GM19239 (cell line): ENCODE measurements around the gene PANK2.
"Not testable (repeated sequence)": the region's sequence is repeated elsewhere in the genome, so short reads cannot be mapped to it uniquely, and the experiment has no call there.

Experiments used
- DNase-seq: peaks from one replicate; pipeline ENCODE4 v3.0.0; 2011; ENCODE audit warnings: low spot score; ENCODE audit not compliant: insufficient read length
- FAIRE-seq: peaks from 2 replicates; lab custom pipeline; 2011; peaks lifted over from hg19 to GRCh38; lab: Jason Lieb, UNC

The PANK2 gene

DNA sequence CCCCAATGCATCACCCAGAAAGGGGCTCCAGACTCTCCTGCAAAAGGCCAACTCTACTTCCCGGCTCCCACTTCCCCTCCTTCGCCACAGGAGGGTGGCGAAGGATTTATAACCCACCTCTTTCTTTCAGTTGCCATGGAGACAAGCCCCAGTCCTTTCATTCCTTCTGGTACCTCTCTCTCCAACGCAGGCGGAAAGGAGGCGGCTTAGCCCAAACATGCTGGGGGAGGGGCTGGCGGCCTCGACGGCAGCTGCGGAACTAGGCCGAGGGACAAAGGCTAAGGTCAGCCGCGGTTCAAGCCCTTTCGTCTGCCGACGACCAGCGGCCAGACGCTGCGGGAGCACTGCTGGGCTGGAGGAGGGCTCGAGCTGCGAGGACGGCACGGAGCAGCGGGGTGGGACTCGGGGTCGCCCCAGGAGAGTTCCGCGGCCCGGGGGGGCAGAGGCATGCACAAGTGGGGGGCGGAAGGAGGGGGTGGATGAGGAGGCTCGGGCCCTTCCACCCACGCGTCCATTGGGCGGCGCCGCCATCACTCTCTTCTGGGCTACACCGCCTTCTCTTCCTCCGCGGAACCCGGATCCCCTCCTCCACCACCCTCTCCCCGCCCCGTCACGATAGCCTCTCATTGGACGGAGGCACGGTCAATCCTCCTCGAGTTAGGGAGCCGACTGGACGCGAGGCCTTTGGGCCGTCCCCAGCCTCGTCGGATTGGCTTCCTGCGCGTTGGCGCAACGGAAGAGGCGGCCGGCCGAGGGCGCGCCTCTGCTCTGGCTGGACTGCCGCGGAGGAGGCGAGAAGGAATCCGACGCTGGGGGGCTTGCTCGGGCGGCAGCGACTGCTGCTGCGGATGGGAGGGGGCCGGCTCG is at the start of gene PANK2:
TSS of gene PANK2 (plus strand) at position 766 of the 867 bp plus-strand sequence.
- FAIRE-seq (peak; percentile 94), DNase-seq (peak; percentile 94)

DNA sequence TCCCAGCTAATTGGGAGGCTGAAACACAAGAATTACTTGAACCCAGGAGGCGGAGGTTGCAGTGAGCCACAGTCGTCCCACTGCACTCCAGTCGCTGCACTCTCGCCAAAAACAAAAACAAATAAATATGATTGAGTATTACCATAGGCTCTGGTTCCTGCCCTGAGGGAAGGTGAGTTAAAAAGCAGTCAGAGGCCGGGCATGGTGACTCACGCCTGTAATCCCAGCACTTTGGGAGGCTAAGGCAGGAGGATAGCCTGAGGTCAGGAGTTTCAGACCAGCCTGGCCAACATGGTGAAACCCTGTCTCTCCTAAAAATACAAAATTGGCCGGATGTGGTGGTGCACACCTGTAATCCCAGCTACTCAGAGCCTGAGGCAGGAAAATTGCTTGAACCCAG is 49.0 kb upstream of the PANK2 start:
- FAIRE-seq, DNase-seq: not testable (repeated sequence)

DNA sequence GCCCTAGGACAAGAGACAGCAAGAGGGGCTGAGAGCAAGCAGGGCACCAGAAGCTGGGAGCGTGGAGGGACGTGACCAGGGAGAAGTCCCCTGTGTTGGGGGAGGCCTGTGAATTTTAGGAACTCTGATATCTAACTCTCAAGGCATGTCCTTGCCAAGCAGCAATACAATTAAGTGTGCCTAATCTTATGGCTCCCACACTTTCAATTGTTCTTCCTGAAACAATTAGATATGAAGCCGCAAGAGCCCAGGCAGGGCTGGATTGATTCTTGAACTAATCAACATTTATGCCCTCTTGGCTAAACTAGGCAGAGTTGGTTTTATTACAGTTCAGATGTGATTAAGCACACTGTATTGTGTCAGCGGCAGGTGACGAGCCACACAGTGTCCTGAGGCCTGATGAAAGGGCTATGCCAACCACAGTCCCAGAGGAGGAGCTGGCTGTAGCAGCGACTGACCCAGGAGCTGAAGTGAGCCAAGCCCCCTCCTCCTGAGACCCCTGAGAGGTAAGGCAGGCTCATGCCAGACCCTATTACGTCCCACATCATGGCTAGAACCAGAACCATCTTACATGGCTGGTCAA is 46.7 kb upstream of the PANK2 start:
- DNase-seq = no peak
- no peak for FAIRE-seq

DNA sequence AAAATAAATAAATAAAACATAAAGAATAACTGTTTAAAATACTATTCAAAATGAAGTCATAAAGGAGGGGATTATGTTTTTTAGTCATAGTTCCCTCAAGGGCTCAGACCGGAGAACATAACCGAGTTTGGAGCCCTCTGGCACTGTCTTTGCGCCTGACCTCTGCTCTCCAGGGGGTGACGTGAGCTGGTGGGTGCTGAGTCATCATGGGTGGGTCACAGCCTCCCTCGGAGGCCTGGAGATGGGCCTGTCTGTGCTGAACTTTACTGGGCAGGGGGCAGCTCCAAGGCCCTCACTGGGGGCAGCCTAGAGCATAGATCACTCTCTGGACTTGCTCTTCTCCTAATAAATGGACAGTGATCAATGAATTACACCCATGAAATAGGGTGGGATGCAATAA is 45.7 kb upstream of the PANK2 start:
- FAIRE-seq (no peak), DNase-seq (no peak)

DNA sequence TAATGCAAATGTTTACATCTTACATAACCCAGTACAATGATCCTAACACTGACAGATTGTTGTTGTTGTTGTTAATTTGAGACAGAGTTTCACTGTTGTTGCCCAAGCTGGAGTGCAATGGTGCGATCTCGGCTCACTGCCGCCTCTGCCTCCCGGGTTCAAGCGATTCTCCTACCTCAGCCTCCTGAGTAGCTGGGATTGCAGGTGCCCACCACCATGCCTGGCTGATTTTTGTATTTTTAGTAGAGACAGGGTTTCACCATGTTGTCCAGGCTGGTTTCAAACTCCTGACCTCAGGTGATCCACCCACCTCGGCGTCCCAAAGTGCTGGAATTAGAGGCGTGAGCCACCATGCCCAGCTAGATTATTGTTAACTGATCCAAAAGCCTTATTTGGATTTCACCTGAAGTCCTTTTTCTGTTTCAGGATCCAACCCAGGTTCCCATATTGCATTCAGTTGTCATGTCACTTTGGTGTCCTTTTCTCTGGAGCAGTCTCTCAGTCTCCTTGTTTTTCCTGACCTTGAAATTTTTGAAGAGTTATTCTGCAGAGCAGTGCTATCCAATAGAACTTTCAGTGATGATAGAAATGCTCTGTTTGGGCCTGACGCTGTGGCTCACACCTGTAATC is 45.1 kb upstream of the PANK2 start:
- not testable (repeated sequence) for FAIRE-seq, DNase-seq

DNA sequence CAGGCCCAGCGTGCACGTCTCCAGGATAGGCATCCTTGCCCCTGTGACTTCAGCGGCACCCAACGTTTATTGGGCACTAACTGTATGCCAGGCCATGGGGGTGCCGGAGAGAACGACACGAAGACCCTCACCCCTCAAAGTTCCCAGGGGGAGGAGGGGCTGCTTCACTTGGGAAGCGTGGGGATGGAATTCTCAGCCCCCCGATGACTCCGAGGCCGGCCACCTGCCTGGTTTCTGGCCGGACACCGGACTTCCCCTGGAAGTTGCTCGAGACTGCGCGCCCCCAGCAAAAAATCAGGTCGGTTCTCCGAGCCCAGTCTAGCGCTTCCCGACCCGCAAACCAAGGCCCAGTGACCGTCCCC is 42.8 kb upstream of the PANK2 start:
- DNase-seq = no peak
- FAIRE-seq = no peak

DNA sequence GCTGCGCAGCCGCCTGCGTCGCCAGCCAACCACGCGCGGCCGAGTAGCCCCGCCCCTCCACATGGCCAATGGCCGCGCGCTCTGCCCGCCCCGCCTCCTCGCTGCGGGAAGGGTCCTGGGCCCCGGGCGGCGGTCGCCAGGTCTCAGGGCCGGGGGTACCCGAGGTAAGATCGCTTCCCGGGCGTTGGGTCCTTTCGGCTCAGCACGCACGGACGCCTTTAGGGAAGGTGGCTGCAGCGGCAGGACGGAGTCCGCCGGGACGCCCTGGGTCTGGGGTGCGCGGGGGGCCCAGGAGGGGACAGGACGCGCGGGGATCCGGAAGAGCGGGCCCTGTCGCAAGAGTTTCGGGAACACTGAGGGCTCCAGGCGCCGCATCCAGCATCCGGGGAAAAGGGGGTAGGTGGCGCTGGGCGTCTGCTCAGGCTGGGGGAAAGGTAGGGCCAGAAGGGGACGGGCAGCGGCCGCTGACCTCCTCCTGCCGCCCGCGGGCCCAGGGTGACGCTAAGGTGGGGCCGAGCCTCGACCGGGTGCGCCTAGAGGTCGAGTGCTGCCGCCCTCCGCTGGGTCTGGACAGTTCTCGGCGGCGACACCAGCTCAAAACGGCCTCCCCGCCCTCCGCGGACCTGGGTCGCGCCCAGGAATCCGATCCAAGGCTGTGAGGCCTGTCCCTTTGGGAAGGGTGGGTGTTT is 42.3 kb upstream of the PANK2 start, which contains the start of gene MAVS:
TSS of gene MAVS (plus strand) at position 95 of the 689 bp plus-strand sequence. CDS start 7,791 bp downstream, outside the sequence.
- FAIRE-seq = peak; percentile 70
- DNase-seq = peak; percentile 89

DNA sequence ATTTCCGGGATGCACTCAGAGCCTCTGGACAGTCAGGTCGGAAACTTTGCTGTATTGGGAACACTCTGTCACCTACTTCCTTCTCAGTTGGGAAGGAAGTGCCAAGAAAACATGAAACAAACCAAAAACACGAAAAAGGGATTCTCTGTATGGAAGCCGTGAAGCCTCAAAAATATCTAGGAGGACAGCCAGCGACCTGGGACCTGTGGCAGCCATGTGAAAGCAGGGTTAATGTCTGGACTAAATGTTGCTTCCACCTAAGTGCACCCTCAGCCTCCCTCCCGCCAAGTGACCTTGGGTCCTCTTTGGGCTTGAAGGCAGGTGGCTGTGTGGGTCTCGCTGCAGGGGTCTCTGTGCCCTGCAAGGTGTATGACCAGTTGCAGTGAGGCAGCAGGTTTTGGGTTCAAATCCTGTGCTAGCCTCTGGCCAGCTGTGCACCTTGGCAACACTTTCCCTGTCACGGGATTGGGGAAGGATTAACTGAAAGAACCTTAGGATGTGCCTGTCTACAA is 41.7 kb upstream of the PANK2 start:
- FAIRE-seq = no peak
- DNase-seq = no peak

DNA sequence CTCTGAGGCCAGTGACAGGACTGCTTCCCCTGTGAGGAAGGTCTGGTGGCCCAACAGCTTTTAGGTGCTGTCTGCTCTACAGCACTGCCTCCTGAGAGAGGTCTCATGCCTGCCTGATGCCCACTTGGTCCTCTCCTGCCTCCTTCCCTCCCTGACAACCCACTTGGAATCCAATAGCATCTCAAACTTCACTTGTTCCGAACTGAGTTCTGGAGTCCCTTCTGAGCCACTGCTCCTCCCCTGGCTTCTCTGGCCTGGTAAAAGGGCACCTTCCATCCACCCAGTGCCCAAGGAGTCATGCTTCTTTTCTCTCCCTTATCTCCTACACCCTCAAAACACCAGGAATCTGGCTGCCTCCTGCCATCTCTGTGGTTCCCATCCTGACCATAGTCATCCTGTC is 40.6 kb upstream of the PANK2 start:
- DNase-seq (no peak), FAIRE-seq (no peak)

DNA sequence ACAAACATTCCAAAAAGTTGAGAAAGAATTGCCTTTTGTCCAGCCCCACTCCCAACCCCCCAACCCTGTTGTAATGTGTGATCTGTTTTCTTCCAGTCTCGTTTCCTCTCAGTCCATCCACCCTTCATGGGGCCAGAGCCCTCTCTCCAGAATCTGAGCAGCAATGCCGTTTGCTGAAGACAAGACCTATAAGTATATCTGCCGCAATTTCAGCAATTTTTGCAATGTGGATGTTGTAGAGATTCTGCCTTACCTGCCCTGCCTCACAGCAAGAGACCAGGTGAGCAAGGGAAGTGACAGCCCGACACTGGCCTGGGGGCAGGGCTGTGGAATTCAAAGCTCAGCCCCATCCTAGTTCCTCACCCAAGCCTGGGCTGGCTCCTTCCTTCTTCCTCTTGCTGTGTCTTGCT is 34.7 kb upstream of the PANK2 start:
- DNase-seq = no peak
- FAIRE-seq = no peak

DNA sequence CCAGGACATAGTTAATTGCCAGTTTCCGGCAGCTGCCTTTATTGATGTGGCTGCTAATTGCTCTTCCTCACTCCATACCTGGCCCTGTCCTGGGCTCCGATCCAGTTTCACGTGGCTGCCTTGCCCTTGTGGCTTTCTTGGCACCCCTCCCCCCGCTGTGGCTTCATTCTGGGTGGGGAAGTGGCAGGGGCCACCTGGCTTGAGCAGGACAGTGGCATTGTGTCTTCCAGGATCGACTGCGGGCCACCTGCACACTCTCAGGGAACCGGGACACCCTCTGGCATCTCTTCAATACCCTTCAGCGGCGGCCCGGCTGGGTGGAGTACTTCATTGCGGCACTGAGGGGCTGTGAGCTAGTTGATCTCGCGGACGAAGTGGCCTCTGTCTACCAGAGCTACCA is 31.8 kb upstream of the PANK2 start:
- FAIRE-seq (no peak), DNase-seq (no peak)

DNA sequence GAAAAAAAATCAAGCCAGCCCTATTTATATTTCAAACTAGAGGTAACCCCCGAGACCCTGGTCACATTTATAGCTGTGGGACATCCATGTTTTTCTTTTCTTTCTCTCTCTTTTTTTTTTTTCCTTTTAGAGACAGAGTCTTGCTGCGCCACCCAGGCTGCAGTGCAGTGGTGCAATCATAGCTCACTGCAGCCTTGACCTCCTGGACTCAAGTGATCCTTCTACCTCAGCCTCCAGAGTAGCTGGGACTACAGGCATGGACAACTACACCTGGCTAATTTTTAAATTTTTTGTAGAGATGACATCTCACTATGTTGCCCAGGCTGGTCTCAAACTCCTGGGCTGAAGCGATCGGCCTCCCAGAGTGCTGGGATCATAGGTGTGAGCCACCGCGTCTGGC is 30.5 kb upstream of the PANK2 start:
- DNase-seq (no peak), FAIRE-seq (no peak)

DNA sequence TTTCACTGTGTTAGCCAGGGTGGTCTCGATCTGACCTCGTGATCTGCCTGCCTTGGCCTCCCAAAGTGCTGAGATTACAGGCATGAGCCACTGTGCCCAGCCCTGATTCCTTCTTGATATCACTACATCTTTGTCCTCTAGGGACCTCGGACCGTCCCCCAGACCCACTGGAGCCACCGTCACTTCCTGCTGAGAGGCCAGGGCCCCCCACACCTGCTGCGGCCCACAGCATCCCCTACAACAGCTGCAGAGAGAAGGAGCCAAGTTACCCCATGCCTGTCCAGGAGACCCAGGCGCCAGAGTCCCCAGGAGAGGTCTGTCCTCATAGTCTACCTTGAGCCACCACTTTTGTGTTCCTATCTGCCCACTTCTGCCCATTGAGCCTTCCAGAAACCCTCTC is 28.0 kb upstream of the PANK2 start:
- DNase-seq = no peak
- no peak for FAIRE-seq

DNA sequence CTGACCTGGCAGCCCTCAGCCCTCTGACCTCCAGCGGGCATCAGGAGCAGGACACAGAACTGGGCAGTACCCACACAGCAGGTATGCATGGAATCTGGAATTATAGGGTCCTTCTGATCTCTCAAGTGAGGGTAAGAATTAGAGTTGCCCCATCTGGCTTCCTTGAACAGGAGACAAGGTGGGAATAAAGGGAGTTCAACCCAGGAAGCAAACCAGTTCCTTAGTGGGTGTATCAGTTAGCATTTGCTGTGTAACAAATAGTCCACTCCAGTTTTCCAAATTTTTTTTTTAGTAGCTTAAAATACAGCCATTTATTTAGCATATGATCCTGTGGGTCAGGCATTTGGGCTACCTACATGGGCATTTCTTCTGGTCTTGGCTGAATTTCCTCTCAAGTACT is 26.9 kb upstream of the PANK2 start:
- no peak for DNase-seq
- FAIRE-seq = no peak

DNA sequence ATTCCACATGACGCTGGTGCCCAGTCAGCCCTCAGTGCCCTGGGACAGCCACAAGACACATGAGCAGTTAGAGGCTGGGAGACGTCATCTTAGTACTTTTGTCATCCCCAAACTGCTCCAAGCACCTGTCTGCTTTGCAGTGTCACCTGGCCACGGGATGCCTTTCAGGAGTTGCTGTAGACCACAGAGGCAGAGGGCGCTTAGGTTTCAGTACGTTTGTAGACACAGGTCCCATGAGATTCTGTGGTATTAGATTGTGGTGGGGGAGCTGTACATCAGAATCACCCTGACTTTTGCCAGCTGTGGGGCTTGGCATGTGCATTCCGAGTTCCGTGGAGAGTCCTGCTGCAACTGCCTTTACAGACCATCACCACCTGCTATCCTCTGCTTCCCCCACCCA is 25.9 kb upstream of the PANK2 start:
- FAIRE-seq (no peak), DNase-seq (no peak)

DNA sequence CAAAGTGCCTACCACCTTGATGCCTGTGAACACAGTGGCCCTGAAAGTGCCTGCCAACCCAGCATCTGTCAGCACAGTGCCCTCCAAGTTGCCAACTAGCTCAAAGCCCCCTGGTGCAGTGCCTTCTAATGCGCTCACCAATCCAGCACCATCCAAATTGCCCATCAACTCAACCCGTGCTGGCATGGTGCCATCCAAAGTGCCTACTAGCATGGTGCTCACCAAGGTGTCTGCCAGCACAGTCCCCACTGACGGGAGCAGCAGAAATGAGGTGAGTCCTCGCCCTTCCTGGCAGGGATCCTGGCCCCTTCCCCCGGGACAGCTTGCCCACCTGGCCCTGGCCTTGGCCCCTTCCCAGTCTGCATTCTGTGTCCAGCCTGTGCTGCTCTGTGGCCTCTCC is 24.7 kb upstream of the PANK2 start:
- DNase-seq (no peak), FAIRE-seq (no peak)

DNA sequence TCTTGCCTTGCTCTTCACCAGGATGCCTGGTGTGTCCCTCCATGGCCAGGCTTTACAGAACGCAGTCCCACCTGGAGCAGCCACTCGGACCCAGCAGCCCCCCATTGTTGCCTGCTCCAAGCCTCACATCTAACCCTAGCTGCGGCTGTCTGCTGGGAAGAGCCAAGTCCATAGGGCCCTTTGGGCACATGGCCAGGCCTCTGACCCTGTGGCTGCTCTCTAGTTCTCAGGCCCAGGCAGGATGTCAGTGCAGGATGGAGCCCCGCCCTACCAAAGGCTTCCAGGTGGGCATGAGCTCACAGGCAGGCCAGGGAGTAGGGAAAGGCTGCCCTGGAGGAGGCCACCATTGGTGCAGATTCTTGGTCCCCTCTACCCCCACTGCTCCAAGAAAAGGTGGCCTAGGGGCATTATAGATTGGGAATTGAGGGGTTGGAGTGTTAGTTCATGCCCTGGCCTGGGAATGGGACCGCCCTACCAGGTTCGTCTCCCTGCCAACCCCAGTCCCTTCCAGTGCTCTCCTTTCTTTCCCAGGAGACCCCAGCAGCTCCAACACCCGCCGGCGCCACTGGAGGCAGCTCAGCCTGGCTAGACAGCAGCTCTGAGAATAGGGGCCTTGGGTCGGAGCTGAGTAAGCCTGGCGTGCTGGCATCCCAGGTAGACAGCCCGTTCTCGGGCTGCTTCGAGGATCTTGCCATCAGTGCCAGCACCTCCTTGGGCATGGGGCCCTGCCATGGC is 23.9 kb upstream of the PANK2 start:
- FAIRE-seq (no peak), DNase-seq (no peak)

DNA sequence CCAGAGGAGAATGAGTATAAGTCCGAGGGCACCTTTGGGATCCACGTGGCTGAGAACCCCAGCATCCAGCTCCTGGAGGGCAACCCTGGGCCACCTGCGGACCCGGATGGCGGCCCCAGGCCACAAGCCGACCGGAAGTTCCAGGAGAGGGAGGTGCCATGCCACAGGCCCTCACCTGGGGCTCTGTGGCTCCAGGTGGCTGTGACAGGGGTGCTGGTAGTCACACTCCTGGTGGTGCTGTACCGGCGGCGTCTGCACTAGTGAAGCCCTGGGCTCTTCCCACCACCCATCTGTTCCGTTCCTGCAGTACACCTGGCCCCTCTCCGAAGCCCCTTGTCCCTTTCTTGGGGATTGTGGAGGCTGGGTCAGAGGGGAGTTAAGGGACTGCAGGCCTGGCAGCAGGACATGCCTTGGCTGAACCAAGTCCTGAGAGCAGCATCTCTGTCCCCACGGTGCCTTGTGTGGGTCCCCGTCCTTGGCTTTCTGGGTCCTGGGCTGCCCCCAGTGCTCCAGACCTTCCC is 23.2 kb upstream of the PANK2 start:
- DNase-seq = no peak
- no peak for FAIRE-seq

DNA sequence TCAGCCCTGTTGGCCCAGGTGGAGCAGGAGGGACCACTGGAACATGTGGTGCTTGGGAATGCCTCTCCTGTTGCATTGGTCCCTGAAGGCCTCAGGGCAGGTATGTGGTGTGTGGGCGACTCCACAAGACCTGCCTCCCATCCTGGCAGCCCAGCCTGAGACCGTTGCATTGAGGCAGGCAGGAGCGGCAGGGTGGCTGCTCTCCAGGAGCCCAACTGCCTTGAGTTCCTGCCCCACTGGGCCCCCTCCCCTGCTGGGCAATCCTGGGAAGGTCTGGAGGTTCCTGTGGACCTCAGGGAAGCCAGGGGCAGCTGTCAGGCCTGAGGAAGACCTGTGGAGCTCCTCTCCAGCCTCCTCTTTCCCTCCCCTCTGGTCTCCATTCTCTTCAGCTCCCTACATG is 22.7 kb upstream of the PANK2 start:
- no peak for FAIRE-seq
- DNase-seq = no peak

DNA sequence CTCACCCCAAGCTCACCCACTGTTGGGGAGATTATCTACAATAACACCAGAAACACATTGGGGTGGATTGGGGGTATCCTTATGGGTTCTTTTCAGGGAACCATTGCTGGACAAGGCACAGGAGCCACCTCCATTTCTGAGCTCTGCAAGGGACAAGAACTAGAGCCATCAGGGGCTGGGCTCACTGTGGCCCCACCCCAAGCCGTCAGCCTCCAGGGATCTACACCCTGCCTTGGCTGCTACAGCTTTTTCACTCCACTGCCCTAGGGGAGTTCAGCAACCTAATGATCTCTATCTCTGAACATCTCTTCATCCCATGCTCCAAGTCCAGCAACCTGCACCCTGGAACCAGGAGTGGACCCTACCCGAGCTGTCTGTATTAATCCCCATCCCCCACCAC is 21.4 kb upstream of the PANK2 start:
- FAIRE-seq = no peak
- no peak for DNase-seq
